MG63 (cell line): Measurements from ENCODE around the gene COPZ1. TPM values are rescaled to one million over a fixed set of nuclear protein-coding genes. Genes with fewer than 3 reads are reported as not detected.
A peak's percentile ranks its signal among the peaks of the same experiment; 100 is the strongest.

Experiments
- DNase-seq: peaks from one replicate; pipeline ENCODE4 v3.0.0-alpha.2; 2020
- H3K27me3 ChIP-seq: fragments of 250-450 bp; sonication (Bioruptor Pico); 2 replicates; pipeline ENCODE4 v1.5.1; 2020; ENCODE audit warnings: mild to moderate bottlenecking, moderate library complexity
- H3K36me3 ChIP-seq: fragments of 250-450 bp; sonication (Bioruptor Pico); 2 replicates; pipeline ENCODE4 v1.5.1; 2020; ENCODE audit warnings: mild to moderate bottlenecking, moderate library complexity
- H3K4me3 ChIP-seq: fragments of 250-450 bp; sonication (Bioruptor Pico); 2 replicates; pipeline ENCODE4 v1.5.1; 2020; ENCODE audit warnings: mild to moderate bottlenecking, moderate library complexity
- H3K9me3 ChIP-seq: fragments of 250-450 bp; sonication (Bioruptor Pico); 2 replicates; pipeline ENCODE4 v1.5.1; 2020; ENCODE audit warnings: mild to moderate bottlenecking, moderate library complexity
- total RNA-seq: library from RNA; depleted of rRNA; stranded (reverse); fragments of >200 nt; shearing (Covaris generic); gene quantifications from 2 replicates; pipeline ENCODE4 v1.2.3, GENCODE V29; 2014; ENCODE audit warnings: low replicate concordance; rRNA removed

COPZ1 gene
- total RNA-seq, 1 experiment from 2014 or later: 243 TPM

- H3K27me3 ChIP-seq: no peaks in the 10 kb centered on the region
- peaks cover 41% of the 10 kb centered on the region for H3K36me3 ChIP-seq
- no peak for DNase-seq
- no peak overlapping the region for H3K4me3 ChIP-seq
- no peaks in the 10 kb centered on the region for H3K9me3 ChIP-seq
Observed at GRCh38 chr12:54393207-54393609, 68.3 kb downstream of the COPZ1 start.

DNA sequence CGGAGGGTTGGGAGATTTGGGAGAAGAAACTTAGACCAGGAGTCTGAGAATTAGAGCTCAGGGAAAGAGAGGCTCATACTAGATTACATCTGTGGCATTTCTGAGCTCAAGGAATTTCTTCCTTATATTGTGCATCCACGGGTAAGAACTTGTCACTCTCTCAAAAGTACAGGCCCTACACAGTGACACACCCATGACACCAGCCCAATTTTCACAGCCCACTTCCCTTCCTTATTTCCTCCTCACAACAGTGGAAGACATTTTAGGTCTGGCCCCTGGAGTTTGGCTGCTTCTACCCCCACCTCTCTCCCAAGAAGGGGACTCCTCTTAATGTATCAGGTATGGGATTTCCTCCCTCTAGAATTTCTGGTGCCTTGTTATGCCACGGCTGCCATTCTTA, 68.8 kb downstream of the COPZ1 start:
- Histone ChIP-seq H3K27me3 (no peaks in the 10 kb centered on the region), H3K9me3 (no peaks in the 10 kb centered on the region), H3K36me3 (peaks cover 46% of the 10 kb centered on the region), H3K4me3 (no peak overlapping the region)
- DNase-seq: no peak

- H3K9me3 ChIP-seq: no peaks in the 10 kb centered on the region
- DNase-seq: no peak
- H3K36me3 ChIP-seq: peaks cover 52% of the 10 kb centered on the region
Observed at GRCh38 chr12:54394281-54394719, 69.4 kb downstream of the COPZ1 start.

DNA sequence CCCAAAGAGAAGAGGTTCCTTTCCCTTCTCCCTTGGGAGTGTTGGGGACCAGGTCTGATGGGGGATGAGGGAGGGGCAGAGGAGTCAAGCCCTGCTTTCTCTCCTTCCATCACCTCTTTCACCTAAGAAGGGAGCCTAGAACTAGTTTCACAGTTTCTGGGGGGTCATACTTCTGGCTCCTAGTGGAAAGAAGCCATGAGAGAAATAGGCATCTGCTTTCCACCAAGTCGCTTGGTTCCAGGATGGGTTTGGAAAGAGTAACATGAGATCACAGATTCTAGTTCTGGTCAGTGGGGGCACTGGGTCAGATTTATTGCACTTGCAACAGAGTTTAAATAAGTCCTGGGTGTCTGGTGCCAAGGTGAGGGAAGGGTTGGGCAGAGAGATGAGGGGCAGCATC, 70.1 kb downstream of the COPZ1 start:
- no peaks in the 10 kb centered on the region for H3K27me3 ChIP-seq
- H3K36me3 ChIP-seq: peaks cover 59% of the 10 kb centered on the region
- no peak for DNase-seq

More at GRCh38 chr12:54394281-54394719, 69.4 kb downstream of the COPZ1 start:
- Histone ChIP-seq H3K27me3 (no peaks in the 10 kb centered on the region), H3K4me3 (no peak overlapping the region)

DNA sequence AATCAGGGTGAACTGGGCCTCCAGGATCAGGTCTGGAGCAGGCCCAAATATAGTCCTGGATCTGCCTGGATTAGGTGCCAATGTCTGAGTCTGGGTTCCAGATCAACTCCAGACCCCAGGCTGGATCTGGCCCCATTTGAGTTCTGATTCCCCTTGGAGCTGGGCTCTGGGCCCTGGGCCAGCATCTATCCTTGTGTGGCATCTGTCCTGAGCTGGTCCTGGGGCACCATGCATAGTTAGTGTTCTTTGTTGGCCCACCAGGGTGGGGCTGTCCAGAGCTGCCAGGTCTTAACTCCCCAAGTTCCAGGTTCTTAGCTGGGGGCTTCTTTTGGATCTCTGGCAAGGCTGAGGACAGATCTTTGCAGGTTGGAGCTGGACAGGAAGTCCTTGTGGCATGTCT, 70.6 kb downstream of the COPZ1 start:
- Histone ChIP-seq H3K9me3 (no peaks in the 10 kb centered on the region), H3K36me3 (peaks cover 64% of the 10 kb centered on the region), H3K27me3 (no peaks in the 10 kb centered on the region), H3K4me3 (no peak overlapping the region)
- DNase-seq: no peak

More for the DNA sequence above, 70.1 kb downstream of the COPZ1 start:
- no peaks in the 10 kb centered on the region for H3K9me3 ChIP-seq
- no peak overlapping the region for H3K4me3 ChIP-seq

GRCh38 chr12:54397157-54397556, 72.2 kb downstream of the COPZ1 start:
- H3K36me3 ChIP-seq: peaks cover 79% of the 10 kb centered on the region
- no peaks in the 10 kb centered on the region for H3K27me3 ChIP-seq
- H3K4me3 ChIP-seq: no peak overlapping the region
- H3K9me3 ChIP-seq: no peaks in the 10 kb centered on the region
- DNase-seq: no peak

DNA sequence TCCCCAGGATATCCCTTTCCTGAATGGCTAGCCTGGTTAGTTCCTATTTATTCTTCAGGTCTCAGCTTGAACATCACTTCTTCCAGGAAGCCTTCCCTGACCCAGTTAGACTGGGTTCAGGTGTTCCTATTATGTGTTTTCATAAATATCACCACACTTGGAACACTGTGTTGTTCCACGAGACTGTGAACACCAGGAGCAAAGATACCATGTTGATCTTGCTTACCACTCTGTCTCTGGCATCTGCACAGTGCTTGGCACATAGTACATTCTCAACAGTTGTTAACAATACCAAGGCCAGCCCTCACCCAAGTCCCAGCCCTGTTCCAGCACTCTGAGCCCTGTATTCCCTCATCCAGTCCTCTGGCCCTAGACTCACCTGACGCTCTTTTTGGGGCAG, 73.3 kb downstream of the COPZ1 start:
- Histone ChIP-seq H3K9me3 (no peaks in the 10 kb centered on the region), H3K4me3 (no peak overlapping the region), H3K27me3 (no peaks in the 10 kb centered on the region), H3K36me3 (peaks cover 87% of the 10 kb centered on the region)
- DNase-seq: no peak

GRCh38 chr12:54398995-54399793, 74.3 kb downstream of the COPZ1 start:
- DNase-seq: peak; percentile 72
- H3K9me3 ChIP-seq: no peaks in the 10 kb centered on the region
- H3K27me3 ChIP-seq: no peaks in the 10 kb centered on the region
- no peak overlapping the region for H3K4me3 ChIP-seq
- H3K36me3 ChIP-seq: peaks cover 93% of the 10 kb centered on the region

GRCh38 chr12:54401119-54401518, 76.2 kb downstream of the COPZ1 start:
- Histone ChIP-seq H3K36me3 (peaks cover 93% of the 10 kb centered on the region), H3K27me3 (no peaks in the 10 kb centered on the region), H3K9me3 (no peaks in the 10 kb centered on the region), H3K4me3 (no peak overlapping the region)
- no peak for DNase-seq

Other genes with a start within 250 kb of the COPZ1 start
- 33.1 and 48.3 TPM in 2 replicates for gene SMUG1, start 136.1 kb upstream of the COPZ1 start, total RNA-seq
- 20.5 and 26.6 TPM in 2 replicates for gene CBX5, start 45.0 kb upstream of the COPZ1 start, total RNA-seq
- 84.7 and 146 TPM in 2 replicates for gene HNRNPA1, start 44.4 kb upstream of the COPZ1 start, total RNA-seq
- gene NFE2, start 24.1 kb upstream of the COPZ1 start, total RNA-seq: 0.13 TPM in 1 of 2 replicates, not detected in the other
- gene GPR84, start 39.4 kb downstream of the COPZ1 start, total RNA-seq: not detected in 2 replicates
- gene ZNF385A, start 59.6 kb downstream of the COPZ1 start, total RNA-seq: 0.89 TPM in 1 of 2 replicates, not detected in the other
- gene ITGA5, start 94.1 kb downstream of the COPZ1 start, total RNA-seq: 74.3 and 91.5 TPM in 2 replicates
- not detected in 2 replicates for gene GTSF1, start 148.5 kb downstream of the COPZ1 start, total RNA-seq
- gene NCKAP1L, start 172.6 kb downstream of the COPZ1 start, total RNA-seq: 0.07 and 0.23 TPM in 2 replicates
- not detected in 2 replicates for gene PDE1B, start 224.5 kb downstream of the COPZ1 start, total RNA-seq